GM12878 (cell line): ENCODE measurements around the gene IL1RAP. TPM values are rescaled to one million over a fixed set of nuclear protein-coding genes. Genes with fewer than 3 reads are reported as not detected.

Source experiments
- ATAC-seq: fragments of 200-7000 bp; cut with Tn5 transposase; 3 replicates; pipeline ENCODE4 v1.9.1; 2020; ENCODE audit warnings: mild to moderate bottlenecking, moderate library complexity
- BruUV-seq: library from RNA; stranded (reverse); fragments of 400-500 nt; replicated peaks from 2 replicates; lab custom pipeline; 2021; lab: Mats Ljungman, UMichigan
- CTCF ChIA-PET: fragments of 300-600 bp; sonication (Branson Sonifier 250); formaldehyde crosslinking; extraction: SDS; loops from one replicate; lab custom pipeline; 2021; ENCODE audit warnings: inconsistent platforms; lab: Yijun Ruan, JAX
- POLR2A ChIA-PET: fragments of 350-600 bp; formaldehyde crosslinking; extraction: SDS; loops from one replicate; lab custom pipeline; 2021; ENCODE audit warnings: inconsistent platforms; lab: Charles Lee
- RAD21 ChIA-PET: fragments of 300-600 bp; sonication (Branson Sonifier 250); formaldehyde crosslinking; loops from one replicate; lab custom pipeline; 2023; ENCODE audit warnings: antibody characterized with exemption; ENCODE audit not compliant: unreplicated experiment; lab: Charles Lee
- SMC1A ChIA-PET: fragments of 300-600 bp; sonication (Branson Sonifier 250); formaldehyde crosslinking; loops from one replicate; lab custom pipeline; 2023; ENCODE audit not compliant: unreplicated experiment, uncharacterized antibody; lab: Charles Lee
- DNase-seq: peaks from one replicate; pipeline ENCODE4 v3.0.0-alpha.2; 2011; ENCODE audit warnings: low read depth, low spot score
- FAIRE-seq: peaks from 3 replicates; lab custom pipeline; 2011; peaks lifted over from hg19 to GRCh38; lab: Jason Lieb, UNC
- H2AFZ ChIP-seq: 2 replicates; pipeline ENCODE4 v1.6.0; 2011; ENCODE audit warnings: low read depth, low read length, control low read depth; ENCODE audit not compliant: control insufficient read depth
- H3K27ac ChIP-seq: 2 replicates; pipeline ENCODE4 v1.5.1; 2011; ENCODE audit warnings: control low read depth; ENCODE audit not compliant: control insufficient read depth, insufficient read depth
- H3K27me3 ChIP-seq, 2 experiments: replicated peaks in 1 of 2; 2 replicates each; pipeline versions ENCODE4 v1.6.0 to v1.6.1; 2011; ENCODE audit warnings: low read length in 1 of 2; ENCODE audit not compliant: control insufficient read depth in 2 of 2, insufficient read depth in 2 of 2
- H3K36me3 ChIP-seq, 2 experiments: 2 replicates each; pipeline ENCODE4 v1.5.1; 2011; ENCODE audit warnings: low read length in 1 of 2; ENCODE audit not compliant: control insufficient read depth in 2 of 2, insufficient read depth in 2 of 2
- H3K4me1 ChIP-seq: 2 replicates; pipeline ENCODE4 v1.6.1; 2011; ENCODE audit warnings: mild to moderate bottlenecking, low read length, moderate library complexity, mixed read lengths; ENCODE audit not compliant: control insufficient read depth, insufficient read depth
- H3K4me2 ChIP-seq: 2 replicates; pipeline ENCODE4 v1.6.0; 2011; ENCODE audit warnings: control low read depth; ENCODE audit not compliant: control insufficient read depth, insufficient read depth
- H3K4me3 ChIP-seq: fragments of 200-600 bp; sonication (generic); 2 replicates; pipeline ENCODE4 v1.5.1; 2016
- H3K79me2 ChIP-seq: 2 replicates; pipeline ENCODE4 v1.6.0; 2011; ENCODE audit warnings: low read length; ENCODE audit not compliant: control insufficient read depth, insufficient read depth
- H3K9ac ChIP-seq: 2 replicates; pipeline ENCODE4 v1.8.0; 2011; ENCODE audit warnings: low read length, control low read depth, mixed read lengths; ENCODE audit not compliant: control insufficient read depth, insufficient read depth
- H3K9me3 ChIP-seq: replicated peaks from 3 replicates; pipeline ENCODE4 v1.5.1; 2011; ENCODE audit warnings: mild to moderate bottlenecking, low read length; ENCODE audit not compliant: control insufficient read depth, insufficient read depth
- H4K20me1 ChIP-seq: 2 replicates; pipeline ENCODE4 v1.6.0; 2011; ENCODE audit not compliant: control insufficient read depth, insufficient read depth
- BMI1 ChIP-seq: fragments of 450-650 bp; IDR thresholded peaks from 2 replicates; pipeline ENCODE4 v1.6.1; 2016; ENCODE audit warnings: mild to moderate bottlenecking, moderate library complexity, borderline replicate concordance
- ELK1 ChIP-seq: IDR thresholded peaks from 2 replicates; pipeline ENCODE4 v1.6.1; 2012; ENCODE audit warnings: low read depth, low read length, improper control_type of control experiment
- GATAD2B ChIP-seq: fragments of 450-650 bp; conservative IDR thresholded peaks from 2 replicates; pipeline ENCODE4 v1.6.1; 2017; ENCODE audit warnings: low read depth, mild to moderate bottlenecking, moderate library complexity
- KAT2A ChIP-seq: conservative IDR thresholded peaks from 2 replicates; pipeline ENCODE4 v1.6.1; 2011; ENCODE audit warnings: low read depth, low read length; ENCODE audit not compliant: control insufficient read depth
- KDM1A ChIP-seq: fragments of 200-600 bp; sonication (generic); IDR thresholded peaks from 2 replicates; pipeline ENCODE4 v1.6.1; 2016; ENCODE audit warnings: borderline replicate concordance
- NFXL1 ChIP-seq: fragments of 450-650 bp; IDR thresholded peaks from 2 replicates; pipeline ENCODE4 v1.6.1; 2017; ENCODE audit warnings: antibody characterized with exemption, mild to moderate bottlenecking, borderline replicate concordance
- RUNX3 ChIP-seq: IDR thresholded peaks from 2 replicates; pipeline ENCODE4 v1.6.1; 2012; ENCODE audit warnings: low read length, inconsistent platforms
- STAT1 ChIP-seq: fragments of 450-650 bp; conservative IDR thresholded peaks from 2 replicates; pipeline ENCODE4 v1.6.1; 2014; ENCODE audit warnings: antibody characterized with exemption, mild to moderate bottlenecking
- ZBTB11 ChIP-seq: fragments of 450-650 bp; formaldehyde crosslinking; IDR thresholded peaks from 2 replicates; pipeline ENCODE4 v1.5.0; 2022; ENCODE audit warnings: mild to moderate bottlenecking, missing genetic modification characterization
- ZNF217 ChIP-seq: fragments of 450-650 bp; IDR thresholded peaks from 2 replicates; pipeline ENCODE4 v1.6.1; 2017; ENCODE audit warnings: antibody characterized with exemption, mild to moderate bottlenecking
- ZNF274 ChIP-seq: IDR thresholded peaks from one replicate; pipeline ENCODE4 v1.8.0; 2011; ENCODE audit not compliant: insufficient read length, insufficient read depth
- ZZZ3 ChIP-seq: IDR thresholded peaks from 2 replicates; pipeline ENCODE4 v1.6.1; 2011; ENCODE audit warnings: low read depth; ENCODE audit not compliant: control insufficient read depth, insufficient read length
- WGBS: methylation state at CpG from one replicate; pipeline ENCODE4 v1.1.6; 2016; ENCODE audit warnings: low lambda C conversion rate; ENCODE audit not compliant: insufficient replicate concordance, insufficient coverage; ENCODE audit errors: missing lambda C conversion rate; 5-methylcytosine and 5-hydroxymethylcytosine counted together
- in situ Hi-C: fragments of 300-500 bp; cut with MboI; formaldehyde crosslinking; loops from 9 replicates; pipeline ENCODE4 v1.14.3; 2018; ENCODE audit warnings: mixed read lengths
- intact Hi-C: fragments of 100-400 bp; cut with micrococcal nuclease; formaldehyde crosslinking; loops from one replicate; pipeline ENCODE4 v1.14.2; 2022; ENCODE audit not compliant: unreplicated experiment
- polyA plus RNA-seq, 11 experiments: library from polyadenylated mRNA; depleted of rRNA in 4 of 11; unstranded in 6 of 11; stranded (reverse) in 5 of 11; fragments of >200 nt; fragmentation: Nextera tagmentation in 4 of 11; fragmentation: Illumina TruSeq in 1 of 11; extraction: Ambion mirVana in 4 of 11; extraction: Trizol in 1 of 11; gene quantifications; 1 replicate in 1 of 11; 2 replicates in 10 of 11; pipeline versions ENCODE4 v1.2.1 to v1.2.3, GENCODE V29; 2011 to 2016; ENCODE audit warnings: inconsistent platforms in 2 of 11, missing spikeins in 2 of 11, low read depth in 1 of 11
- total RNA-seq, 4 experiments: library from RNA; depleted of rRNA in 3 of 4; stranded (reverse); fragments of >200 nt in 3 of 4; fragmentation: Illumina TruSeq in 1 of 4; extraction: Trizol in 1 of 4; gene quantifications; 2 replicates each; pipeline versions ENCODE4 v1.2.1 to v1.2.3, GENCODE V29; 2013 to 2021
- TF ChIP-seq, protein P1 (sequence below): IDR thresholded peaks from 2 replicates; pipeline ENCODE4 v1.6.1; 2012; ENCODE audit warnings: low read depth, low read length, improper control_type of control experiment
- TF ChIP-seq, protein P2 (sequence below): fragments of 450-650 bp; IDR thresholded peaks from 2 replicates; pipeline ENCODE4 v1.6.1; 2016; ENCODE audit warnings: mild to moderate bottlenecking, moderate library complexity, borderline replicate concordance

Gene IL1RAP
- total and polyA plus RNA-seq, 10 of the 15 experiments (the other 5 are each of a cell fraction or from before 2014, with no cell fraction given), result 0.17 to 1.0 (median 0.44) TPM; not detected in 1

DNA sequence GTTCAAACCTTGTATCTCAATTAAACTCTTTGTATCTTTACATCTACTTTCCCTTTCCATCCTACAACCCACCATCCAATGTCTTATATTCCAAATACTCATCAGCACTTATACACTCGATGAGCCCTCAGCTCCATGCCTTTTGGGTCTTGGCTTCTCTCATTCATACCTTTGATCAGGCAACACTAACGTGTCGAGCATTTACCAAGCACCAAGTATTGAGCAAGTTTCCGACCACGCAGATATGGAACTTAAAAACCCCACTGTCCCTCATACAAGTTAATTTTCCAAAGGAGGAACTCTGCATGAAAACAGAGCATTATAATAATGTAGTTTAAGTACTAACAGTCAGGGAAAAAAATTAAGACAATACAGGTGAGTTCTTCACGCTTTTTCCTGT, 102.8 kb downstream of the IL1RAP start (continued):
- no peak for TF ChIP-seq ELK1
- TF ChIP-seq, all 136 proteins: peak for 0

GRCh38 chr3:190617185-190617584, 103.3 kb downstream of the IL1RAP start:
- POLR2A ChIA-PET, result no interaction called here
- CTCF ChIA-PET, result interaction anchor here (1.9 kb wide), 1 partner anchor 11 kb away, joined by 4 read pairs; no protein-coding TSS in a partner anchor
- ATAC-seq (peak; percentile 86), DNase-seq (peak; percentile 25), FAIRE-seq (no peak)
- H3K4me3 ChIP-seq, result no peak overlapping the region
- H3K9me3 ChIP-seq, result no peaks in the 10 kb centered on the region
- no TSS peak for BruUV-seq
- no peaks in the 10 kb centered on the region for H3K79me2 ChIP-seq
- in situ Hi-C loops, result no loop called here
- no peak overlapping the region for H3K27ac ChIP-seq
- WGBS, result 0% methylated on average over 3 of the region's 3 CpGs
- no peaks in the 10 kb centered on the region for H3K36me3 ChIP-seq
- no peak overlapping the region for H3K4me2 ChIP-seq
- no peaks in the 10 kb centered on the region for H4K20me1 ChIP-seq
- intact Hi-C loops, result no loop called here
- RAD21 ChIA-PET, result no interaction called here
- no peak overlapping the region for H2AFZ ChIP-seq
- H3K9ac ChIP-seq, result no peak overlapping the region
- H3K27me3 ChIP-seq, result no peaks in the 10 kb centered on the region
- SMC1A ChIA-PET, result no interaction called here
- H3K4me1 ChIP-seq, result no peaks in the 10 kb centered on the region
- TF ChIP-seq, protein P1, sequence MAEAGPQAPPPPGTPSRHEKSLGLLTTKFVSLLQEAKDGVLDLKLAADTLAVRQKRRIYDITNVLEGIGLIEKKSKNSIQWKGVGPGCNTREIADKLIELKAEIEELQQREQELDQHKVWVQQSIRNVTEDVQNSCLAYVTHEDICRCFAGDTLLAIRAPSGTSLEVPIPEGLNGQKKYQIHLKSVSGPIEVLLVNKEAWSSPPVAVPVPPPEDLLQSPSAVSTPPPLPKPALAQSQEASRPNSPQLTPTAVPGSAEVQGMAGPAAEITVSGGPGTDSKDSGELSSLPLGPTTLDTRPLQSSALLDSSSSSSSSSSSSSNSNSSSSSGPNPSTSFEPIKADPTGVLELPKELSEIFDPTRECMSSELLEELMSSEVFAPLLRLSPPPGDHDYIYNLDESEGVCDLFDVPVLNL, result no peak
- TF ChIP-seq RUNX3, result no peak
- TF ChIP-seq STAT1, result no peak
- TF ChIP-seq GATAD2B, result no peak
- TF ChIP-seq, protein P2, sequence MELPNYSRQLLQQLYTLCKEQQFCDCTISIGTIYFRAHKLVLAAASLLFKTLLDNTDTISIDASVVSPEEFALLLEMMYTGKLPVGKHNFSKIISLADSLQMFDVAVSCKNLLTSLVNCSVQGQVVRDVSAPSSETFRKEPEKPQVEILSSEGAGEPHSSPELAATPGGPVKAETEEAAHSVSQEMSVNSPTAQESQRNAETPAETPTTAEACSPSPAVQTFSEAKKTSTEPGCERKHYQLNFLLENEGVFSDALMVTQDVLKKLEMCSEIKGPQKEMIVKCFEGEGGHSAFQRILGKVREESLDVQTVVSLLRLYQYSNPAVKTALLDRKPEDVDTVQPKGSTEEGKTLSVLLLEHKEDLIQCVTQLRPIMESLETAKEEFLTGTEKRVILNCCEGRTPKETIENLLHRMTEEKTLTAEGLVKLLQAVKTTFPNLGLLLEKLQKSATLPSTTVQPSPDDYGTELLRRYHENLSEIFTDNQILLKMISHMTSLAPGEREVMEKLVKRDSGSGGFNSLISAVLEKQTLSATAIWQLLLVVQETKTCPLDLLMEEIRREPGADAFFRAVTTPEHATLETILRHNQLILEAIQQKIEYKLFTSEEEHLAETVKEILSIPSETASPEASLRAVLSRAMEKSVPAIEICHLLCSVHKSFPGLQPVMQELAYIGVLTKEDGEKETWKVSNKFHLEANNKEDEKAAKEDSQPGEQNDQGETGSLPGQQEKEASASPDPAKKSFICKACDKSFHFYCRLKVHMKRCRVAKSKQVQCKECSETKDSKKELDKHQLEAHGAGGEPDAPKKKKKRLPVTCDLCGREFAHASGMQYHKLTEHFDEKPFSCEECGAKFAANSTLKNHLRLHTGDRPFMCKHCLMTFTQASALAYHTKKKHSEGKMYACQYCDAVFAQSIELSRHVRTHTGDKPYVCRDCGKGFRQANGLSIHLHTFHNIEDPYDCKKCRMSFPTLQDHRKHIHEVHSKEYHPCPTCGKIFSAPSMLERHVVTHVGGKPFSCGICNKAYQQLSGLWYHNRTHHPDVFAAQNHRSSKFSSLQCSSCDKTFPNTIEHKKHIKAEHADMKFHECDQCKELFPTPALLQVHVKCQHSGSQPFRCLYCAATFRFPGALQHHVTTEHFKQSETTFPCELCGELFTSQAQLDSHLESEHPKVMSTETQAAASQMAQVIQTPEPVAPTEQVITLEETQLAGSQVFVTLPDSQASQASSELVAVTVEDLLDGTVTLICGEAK, result no peak
- no peak for TF ChIP-seq KAT2A
- no peak for TF ChIP-seq NFXL1
- no peak for TF ChIP-seq ZBTB11 (CRISPR knock-in tag)
- peak; percentile 89 for TF ChIP-seq BMI1
- no peak for TF ChIP-seq ZZZ3
- TF ChIP-seq ZNF217, result no peak
- no peak for TF ChIP-seq KDM1A
- no peak for TF ChIP-seq ZNF274
